Peyer's patch (tissue), 4 donors: ENCODE results near the gene PDZD11.

ENCODE experiments used
- POLR2A ChIP-seq, 2 donors: fragments of 450-650 bp; IDR thresholded peaks; one replicate each; pipeline ENCODE4 v1.5.1; 2017; ENCODE audit warnings: antibody characterized with exemption in 2 of 2, mild to moderate bottlenecking in 2 of 2, moderate library complexity in 2 of 2
- TF ChIP-seq, protein P1 (sequence below), 6 experiments: fragments of 450-650 bp in 4 of 6; fragments of 200-600 bp in 2 of 6; sonication (generic) in 1 of 6; IDR thresholded peaks; one replicate each; pipeline ENCODE4 v1.5.1; 2017 to 2019; ENCODE audit warnings: antibody characterized with exemption in 6 of 6, mild to moderate bottlenecking in 3 of 6, moderate library complexity in 1 of 6

- TF ChIP-seq, protein P1, sequence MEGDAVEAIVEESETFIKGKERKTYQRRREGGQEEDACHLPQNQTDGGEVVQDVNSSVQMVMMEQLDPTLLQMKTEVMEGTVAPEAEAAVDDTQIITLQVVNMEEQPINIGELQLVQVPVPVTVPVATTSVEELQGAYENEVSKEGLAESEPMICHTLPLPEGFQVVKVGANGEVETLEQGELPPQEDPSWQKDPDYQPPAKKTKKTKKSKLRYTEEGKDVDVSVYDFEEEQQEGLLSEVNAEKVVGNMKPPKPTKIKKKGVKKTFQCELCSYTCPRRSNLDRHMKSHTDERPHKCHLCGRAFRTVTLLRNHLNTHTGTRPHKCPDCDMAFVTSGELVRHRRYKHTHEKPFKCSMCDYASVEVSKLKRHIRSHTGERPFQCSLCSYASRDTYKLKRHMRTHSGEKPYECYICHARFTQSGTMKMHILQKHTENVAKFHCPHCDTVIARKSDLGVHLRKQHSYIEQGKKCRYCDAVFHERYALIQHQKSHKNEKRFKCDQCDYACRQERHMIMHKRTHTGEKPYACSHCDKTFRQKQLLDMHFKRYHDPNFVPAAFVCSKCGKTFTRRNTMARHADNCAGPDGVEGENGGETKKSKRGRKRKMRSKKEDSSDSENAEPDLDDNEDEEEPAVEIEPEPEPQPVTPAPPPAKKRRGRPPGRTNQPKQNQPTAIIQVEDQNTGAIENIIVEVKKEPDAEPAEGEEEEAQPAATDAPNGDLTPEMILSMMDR (IDR thresholded peaks at IDR 0.05) = no peak
- TF ChIP-seq POLR2A (IDR thresholded peaks at IDR 0.05) = no peak
Observed at GRCh38 chrX:70264784-70265183, 24.9 kb downstream of the PDZD11 start.
